ENCODE measurements around the gene TPT1.
"Not testable (repeated sequence)": the region's sequence is repeated elsewhere in the genome, so short reads cannot be mapped to it uniquely, and the experiment has no call there.

Gene TPT1

DNA sequence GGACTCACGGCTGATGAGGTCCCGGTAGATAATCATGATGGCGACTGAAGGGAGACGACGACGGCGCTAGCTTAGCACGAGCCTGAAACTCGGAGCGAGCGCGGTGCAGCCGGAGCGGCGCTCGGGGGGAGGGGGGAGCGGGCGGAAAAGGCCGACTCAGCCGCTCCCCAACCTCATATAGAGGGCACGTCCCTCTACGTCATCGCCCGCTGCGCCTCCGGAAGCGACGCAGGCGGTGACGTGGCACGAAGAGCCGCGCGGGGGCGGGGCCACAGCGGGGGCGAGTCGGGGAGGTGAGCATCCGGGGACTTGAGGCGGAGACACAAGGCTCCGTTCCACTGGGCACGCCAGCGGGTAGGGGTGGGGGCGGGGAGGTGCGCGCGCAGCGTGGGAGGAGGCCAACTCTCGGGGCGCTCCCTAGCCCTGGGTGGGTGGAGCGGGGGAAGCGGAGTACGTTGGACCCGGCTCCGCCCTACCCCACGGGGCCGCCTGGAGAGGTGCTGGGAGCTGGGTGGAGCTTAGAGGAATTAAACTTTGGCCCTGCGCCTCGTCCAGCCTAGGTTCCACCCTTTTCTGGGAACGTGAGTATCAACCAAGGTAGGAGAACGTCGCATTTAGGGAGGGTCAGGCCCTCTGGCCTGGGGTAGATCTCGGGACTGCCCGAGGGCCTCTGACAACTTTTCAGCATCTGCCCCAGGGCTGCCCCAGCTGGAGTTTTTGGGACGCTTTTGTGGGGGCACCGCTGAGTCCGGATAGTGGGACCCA lies at the start of gene TPT1:
Gene TPT1 (minus strand): TSS at position 150 of the 765 bp plus-strand sequence. CDS start 114 bp downstream, at position 36.
- DNase-seq, result peak; percentile 99

DNA sequence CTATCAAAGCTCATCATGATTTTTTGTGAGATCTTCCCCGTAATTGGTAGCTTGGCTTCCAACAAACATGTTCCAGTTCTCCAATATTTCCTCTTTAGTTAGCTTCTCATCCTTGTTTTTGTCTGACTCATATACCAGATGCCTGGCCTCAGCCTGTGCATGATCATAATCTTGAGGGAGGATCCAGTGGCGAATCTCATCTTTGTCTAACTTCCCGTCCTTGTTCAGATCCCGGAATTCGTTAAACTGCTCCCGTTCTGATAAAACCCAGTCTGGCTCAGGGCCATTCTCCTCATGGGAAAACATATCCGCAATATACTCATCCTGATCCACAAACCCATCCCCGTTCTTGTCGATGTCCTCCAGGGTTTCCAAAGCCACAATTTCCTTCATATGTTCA lies 49.4 kb upstream of the TPT1 start:
- not testable (repeated sequence) for DNase-seq

DNA sequence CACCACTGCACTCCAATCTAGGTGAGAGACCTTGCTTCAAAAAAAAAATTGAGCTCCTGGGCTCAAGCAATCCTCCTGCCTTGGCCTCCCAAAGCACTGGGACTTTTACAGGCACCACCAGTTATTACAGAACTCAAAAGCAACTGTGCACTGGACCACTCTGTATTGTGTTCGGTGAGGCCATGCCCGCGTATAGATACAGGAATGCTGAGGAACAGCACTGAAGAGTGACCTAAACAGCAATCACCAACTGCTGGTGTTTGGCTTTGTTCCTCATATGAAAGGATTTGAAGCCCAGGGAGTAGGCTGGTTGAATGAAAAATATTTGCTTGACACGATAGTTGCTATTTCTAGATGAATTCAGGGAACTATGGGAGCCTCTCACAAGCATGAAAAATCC lies 47.7 kb upstream of the TPT1 start:
- no peak for DNase-seq

DNA sequence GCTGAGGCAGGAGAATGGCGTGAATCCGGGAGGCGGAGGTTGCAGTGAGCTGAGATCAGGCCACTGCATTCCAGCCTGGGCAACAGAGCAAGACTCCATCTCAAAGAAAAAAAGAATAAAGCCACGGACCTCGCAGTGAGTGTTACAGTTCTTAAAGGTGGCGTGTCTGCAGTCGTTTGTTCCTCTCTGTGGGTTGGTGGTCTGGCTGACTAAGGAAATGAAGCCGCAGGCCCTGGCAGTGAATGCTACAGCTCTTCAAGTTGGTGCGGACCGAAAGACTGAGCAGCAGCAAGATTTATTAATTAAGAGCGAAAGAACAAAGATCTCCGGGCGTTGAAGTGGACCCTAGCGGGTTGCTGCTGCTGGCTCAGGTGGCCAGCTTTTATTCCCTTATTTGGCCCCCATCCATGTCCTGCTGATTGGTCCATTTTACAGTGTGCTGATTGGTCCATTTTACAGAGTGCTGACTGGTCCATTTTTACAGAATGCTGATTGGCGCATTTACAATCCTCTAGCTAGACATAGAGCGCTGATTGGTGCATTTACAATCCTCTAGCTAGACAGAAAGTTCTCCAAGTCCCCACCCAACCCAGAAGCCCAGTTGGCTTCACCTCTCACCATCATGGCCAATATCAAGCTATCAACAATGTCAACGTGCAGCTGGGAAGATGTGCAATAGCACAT lies 46.1 kb upstream of the TPT1 start:
- not testable (repeated sequence) for DNase-seq

DNA sequence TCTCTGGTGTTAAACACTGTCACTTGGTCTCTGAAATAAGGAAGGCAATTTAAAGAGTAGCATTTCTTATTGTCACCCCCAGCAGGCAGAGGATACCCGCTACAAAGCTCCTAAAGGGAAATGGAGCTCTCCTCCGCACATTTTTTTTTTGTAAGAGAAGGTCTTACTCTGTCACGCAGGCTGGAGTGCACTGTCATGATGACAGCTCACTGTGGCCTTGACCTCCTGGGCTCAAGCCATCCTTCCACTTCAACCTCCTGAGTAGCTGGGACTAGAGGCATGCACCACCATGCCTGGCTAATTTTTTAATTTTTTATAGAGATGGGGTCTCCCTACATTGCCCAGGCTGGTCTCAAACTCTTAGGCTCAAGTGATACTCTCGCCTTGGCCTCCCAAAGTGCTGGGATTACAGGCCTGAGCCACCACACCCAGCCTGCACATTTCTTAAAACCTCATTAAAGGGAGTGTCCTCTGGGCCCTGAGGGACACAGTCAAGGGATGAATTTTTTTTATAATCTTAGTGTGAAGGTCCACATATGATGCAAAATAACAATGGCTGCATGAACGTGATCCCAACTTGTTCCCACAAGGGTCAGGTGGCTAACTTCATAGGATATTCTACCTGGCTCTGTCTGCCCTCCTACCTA lies 45.0 kb upstream of the TPT1 start:
- DNase-seq, result no peak

DNA sequence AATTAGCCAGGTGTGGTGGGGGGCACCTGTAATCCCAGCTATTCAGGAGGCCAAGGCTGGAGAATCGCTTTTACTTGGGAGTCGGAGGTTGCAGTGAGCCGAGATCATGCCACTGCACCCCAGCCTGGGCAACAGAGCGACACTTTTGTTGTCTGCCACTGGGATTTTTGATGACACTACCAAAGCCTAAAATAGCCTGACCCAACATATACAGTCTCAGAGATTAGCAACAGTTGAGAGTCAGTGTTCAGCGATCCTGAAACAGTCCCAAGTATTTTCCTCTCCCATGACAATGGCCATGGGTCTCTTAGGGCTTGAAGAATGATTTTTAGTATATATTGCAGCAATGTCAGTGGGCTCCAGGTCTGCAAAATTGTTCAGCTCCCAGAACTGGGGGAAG lies 44.3 kb upstream of the TPT1 start:
- DNase-seq, result no peak

DNA sequence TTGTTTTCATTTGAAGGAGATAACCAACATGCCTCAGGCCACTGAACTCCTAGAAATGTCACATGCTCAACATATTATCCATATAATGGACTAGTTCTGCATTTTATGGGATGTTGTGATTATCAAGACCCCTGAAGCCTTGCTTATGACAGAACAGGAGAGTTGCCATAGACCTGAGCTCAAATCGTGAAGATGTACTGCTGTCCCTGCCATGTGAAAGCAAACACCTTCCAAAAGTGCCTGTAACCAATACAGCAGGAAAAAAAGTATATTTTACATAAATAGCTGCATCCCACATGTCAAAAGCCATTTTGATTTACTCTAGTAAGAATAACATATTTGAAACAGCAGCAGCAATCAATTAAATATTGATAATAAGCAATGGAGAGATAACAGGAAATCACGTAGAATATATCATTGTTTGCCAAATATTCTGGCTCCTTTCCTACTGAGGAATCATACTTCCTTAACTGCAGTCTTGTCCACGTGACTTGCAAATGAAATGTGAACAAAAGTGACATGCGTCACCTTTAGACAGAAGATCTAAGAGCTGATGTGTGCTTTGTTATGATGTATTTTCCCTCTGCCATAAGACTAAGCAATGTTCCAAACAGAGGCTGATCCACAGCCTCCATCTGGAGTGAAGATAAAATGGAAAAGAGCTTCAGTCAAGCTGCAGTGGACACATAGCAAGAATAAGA lies 43.6 kb upstream of the TPT1 start:
- no peak for DNase-seq

DNA sequence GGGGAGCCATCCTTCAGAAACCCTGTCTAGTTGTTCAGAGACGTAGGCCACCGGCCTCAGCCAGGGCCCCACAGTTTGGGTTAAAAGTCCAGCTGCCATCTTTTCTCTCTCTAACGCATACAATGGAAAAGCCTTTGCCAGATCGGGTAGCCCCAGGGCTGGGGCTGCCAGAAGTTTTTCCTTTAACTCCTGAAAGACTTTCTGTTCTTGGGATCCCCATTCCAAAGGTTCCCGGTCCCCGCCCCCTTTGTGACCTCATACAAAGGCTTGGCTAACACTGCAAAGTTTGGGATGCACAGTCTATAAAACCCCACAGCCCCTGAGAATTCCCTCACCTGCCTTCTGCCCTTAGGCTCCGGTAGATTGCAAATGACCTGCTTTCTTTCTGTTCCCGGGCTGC lies 41.8 kb upstream of the TPT1 start:
- not testable (repeated sequence) for DNase-seq

DNA sequence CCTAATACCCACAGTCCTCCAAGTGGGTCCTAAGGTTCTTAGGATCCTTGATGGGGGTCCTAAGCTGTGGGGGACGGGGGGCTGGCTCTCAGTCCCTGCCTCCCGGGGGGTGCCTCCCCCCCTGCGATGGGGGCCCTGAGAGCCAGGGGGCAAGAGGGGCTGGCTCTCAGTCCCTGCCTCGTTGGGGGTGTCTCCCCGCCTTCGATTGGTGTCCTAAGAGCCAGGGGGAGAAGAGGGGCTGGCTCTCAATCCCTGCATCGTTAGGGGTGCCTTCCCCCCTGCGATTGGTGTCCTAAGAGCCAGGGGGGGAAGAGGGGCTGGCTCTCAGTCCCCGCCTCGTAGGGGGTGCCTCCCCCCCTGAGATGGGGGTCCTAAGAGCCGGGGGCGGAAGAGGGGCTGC lies 40.2 kb upstream of the TPT1 start:
- DNase-seq, result no peak

DNA sequence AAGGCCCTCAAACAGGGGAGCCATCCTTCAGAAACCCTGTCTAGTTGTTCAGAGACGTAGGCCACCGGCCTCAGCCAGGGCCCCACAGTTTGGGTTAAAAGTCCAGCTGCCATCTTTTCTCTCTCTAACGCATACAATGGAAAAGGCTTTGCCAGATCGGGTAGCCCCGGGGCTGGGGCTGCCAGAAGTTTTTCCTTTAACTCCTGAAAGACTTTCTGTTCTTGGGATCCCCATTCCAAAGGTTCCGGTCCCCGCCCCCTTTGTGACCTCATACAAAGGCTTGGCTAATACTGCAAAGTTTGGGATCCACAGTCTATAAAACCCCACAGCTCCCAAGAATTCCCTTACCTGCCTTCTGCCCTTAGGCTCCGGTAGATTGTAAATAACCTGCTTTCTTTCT lies 39.7 kb upstream of the TPT1 start:
- not testable (repeated sequence) for DNase-seq

DNA sequence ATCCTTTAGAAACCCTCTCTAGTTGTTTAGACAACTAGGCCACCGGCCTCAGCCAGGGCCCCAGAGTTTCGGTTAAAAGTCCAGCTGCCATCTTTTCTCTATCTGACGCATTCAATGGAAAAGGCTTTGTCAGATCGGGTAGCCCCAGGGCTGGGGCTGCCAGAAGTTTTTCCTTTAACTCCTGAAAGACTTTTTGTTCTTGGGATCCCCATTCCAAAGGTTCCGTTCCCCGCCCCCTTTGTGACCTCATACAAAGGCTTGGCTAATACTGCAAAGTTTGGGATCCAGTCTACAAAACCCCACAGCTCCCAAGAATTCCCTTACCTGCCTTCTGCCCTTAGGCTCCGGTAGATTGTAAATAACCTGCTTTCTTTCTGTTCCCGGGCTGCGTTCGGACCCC lies 38.5 kb upstream of the TPT1 start:
- not testable (repeated sequence) for DNase-seq

DNA sequence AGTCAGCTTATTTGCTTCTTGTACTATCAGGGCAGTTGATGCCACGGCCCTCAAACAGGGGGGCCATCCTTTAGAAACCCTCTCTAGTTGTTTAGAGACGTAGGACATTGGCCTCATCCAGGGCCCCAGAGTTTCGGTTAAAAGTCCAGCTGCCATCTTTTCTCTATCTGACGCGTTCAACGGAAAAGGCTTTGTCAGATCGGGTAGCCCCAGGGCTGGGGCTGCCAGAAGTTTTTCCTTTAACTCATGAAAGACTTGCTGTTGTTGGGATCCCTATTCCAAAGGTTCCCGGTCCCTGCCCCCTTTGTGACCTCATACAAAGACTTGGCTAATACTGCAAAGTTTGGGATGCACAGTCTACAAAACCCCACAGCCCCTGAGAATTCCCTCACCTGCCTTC lies 37.8 kb upstream of the TPT1 start:
- not testable (repeated sequence) for DNase-seq

DNA sequence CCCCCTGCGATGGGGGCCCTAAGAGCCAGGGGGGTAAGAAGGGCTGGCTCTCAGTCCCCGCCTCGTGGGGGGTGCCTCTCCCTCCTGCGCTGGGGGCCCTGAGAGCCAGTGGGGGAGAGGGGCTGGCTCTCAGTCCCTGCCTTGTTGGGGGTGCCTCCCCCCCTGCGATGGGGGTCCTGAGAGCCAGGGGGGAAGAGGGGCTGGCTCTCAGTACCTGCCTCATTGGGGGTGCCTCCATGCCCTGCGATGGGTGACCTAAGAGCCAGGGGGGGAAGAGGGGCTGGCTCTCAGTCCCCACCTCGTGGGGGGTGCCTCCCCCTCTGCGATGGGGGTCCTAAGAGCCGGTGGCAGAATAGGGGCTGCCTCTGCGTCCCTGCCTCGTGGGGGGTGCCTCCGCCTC lies 36.3 kb upstream of the TPT1 start:
- DNase-seq, result not testable (repeated sequence)

DNA sequence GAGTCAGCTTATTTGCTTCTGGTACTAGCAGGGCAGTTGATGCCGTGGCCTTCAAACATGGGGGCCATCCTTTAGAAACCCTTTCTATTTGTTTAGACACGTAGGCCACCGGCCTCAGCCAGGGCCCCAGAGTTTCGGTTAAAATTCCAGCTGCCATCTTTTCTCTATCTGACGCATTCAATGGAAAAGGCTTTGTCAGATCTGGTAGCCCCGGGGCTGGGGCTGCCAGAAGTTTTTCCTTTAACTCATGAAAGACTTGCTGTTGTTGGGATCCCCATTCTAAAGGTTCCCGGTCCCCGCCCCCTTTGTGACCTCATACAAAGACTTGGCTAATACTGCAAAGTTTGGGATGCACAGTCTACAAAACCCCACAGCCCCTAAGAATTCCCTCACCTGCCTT lies 35.7 kb upstream of the TPT1 start:
- DNase-seq, result not testable (repeated sequence)

DNA sequence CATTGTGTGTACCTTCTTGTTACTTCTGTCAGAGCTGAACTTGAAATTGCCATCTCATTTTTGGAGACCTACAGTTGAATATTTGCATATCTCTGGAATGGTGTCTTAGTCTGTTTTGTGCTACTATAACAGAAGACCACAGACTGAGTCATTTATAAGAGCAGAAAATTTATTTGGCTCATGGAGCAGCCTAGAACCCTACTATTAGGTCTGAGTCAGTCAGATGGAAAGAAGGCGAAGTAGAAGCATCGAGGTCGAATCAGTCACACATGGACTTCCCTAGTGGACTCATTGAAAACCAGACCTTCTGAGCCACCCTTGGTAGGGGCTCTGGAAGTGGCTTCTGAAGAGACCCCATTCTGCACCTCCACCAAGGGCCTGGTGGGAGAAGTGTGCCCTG lies 33.9 kb upstream of the TPT1 start:
- DNase-seq, result no peak

DNA sequence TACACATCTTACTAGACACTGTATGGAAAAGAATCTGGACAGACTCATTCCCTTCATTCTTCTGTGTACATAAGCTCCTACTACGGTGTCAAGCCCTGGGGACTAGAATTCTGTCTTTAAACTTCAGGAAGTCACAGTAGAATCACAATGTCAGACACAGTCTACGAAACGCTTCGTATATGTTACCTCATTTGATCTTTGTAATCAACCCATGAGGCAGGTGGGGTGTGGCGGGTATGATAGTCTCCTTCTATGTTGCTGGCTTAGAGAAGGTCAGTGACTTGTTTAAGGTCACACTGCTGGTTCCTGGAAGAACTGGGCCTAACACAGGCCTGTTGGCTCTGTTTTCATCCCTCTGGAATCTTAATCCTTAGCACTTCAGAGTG lies 32.2 kb upstream of the TPT1 start:
- no peak for DNase-seq

DNA sequence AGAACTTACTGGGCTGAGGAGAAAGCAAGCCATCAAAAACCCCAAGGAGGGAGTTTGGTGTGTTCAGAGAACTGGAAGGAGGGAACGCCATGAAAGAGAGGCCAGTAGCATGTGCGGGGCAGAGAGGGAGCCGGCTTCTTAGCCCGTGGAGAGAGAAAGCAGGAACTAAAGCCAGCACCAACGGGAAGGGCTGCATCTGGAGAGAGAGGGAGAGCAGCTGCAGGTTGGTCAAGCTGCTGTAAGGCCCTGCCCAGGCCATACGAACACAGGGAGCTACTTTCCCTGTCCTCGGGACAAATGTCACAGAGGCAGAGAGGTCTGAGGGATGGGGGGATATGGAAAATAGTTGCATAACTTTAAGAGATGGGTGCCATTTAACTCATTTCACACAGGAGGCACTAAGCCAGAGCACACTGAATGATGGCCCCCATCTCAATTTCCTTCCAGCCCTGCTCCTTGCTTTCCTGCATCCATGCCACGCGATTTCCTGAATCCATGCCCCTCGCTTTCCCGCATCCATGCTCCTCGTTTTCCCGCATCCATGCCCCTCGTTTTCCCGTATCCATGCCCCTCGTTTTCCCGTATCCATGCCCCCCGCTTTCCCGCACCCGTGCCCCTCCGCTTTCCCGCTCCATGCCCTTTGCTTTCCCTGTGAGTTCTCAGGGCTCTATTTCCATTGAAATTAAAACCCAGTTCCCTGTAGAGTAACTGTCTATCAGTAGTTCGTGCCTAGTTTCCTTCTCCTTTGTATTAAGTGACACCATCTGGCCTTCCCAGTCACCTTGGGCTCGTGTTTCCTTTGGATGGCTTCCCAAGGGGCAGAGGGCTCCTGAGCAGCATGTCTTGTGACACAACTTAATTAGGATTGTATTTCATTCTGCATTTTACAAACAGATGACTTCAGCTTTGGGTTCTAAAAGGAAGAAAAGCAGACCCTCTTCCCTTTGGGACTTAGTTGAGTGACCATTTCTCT lies 31.5 kb upstream of the TPT1 start:
- no peak for DNase-seq

DNA sequence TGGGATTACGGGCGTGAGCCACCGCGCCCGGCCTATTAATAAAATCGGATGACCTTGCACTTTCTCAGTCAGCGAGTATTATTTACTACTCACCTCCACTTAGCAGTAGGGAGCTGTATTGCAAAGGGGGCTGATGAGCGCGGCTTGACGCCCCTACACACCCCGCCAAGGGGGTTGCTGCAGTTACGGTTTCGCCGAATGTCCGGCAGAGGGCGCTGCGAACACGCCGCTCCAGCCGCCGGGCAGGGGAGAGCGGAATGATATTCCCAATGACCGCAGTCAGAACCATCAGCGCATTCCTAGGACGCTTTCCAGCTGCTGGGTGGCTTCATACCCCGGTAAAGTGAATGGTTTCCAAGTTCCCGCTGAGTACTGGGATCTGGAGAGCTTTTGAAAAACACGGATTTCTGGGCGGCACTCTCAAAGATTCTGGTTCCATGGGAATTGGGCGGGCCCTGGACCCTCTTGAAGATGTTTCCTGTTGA lies 30.0 kb upstream of the TPT1 start:
- peak; percentile 55 for DNase-seq

DNA sequence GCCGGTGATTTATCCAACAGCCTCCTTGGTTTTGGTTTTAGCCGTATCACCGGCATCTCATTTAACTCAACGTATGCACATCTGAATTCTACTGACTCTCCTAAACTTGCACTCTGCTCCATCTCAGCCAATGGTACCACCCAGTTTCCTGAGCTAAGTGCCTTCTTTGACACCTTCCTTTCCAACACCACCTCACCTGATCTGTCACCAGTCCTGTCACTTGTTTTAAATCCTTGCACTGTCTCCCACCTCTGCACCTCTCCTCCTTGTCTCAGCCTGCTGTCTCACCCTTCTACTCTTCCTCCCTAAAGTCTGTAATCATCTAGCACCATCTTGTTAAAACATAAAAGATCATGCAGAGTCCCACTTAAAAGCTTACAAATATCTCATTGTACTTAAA lies 28.1 kb upstream of the TPT1 start:
- no peak for DNase-seq

DNA sequence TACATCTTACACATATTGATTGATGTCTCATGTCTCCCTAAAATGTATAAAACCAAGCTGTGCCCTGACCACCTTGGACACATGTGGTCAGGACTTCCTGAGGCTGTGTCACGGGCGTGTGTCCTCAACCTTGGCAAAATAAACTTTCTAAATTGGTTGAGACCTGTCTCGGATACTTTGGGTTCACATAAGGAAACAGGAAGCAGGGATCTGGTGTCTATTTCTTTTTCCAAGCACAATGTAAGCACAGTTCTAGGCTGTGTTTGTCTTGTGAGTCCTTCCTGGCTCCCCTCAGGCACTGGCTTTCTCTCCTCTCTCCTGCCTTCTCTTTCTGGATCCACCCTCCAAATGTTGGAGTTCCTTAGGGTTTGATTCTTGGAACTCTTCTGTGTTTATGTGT lies 27.6 kb upstream of the TPT1 start:
- DNase-seq, result no peak

DNA sequence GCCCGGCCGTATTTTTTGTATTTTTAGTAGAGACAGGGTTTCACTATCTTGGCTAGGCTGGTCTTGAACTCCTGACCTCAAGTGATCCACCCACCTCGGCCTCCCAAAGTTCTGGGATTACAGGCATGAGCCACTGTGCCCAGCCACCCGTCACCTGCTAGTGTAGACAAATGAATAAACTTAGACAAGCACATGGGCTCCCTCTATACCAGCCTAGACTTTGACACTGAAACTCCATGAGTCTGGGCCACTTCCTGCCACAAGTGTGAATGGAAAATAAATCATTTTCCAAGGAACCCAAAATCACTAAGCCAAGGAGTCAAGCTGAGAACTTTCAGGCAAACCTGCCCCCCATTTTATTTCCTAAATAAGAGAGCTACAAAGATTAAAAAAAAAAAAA lies 27.0 kb upstream of the TPT1 start:
- no peak for DNase-seq

DNA sequence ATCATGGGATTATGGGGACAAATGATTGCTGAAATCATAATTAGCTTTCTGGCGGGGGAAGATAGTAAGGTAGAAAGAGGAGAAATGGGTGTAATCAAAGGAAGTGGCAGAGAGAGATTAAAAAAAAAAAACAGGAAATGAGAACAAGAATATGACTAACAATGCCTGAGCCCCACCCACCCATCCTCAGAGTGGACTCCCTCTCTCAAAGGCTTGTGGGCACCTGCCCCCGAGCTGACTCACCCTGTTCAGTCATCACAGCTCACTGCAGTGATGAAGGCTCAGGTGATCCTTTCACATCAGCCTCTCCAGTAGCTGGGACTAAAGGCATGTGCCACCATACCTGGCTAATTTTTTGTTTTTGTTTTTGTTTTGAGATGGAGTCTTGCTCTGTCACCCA lies 26.4 kb upstream of the TPT1 start:
- DNase-seq, result peak; percentile 91
